Tibial nerve (tissue), 4 donors: Measurements from ENCODE around the gene MYO1A. TPM values are rescaled to one million over a fixed set of nuclear protein-coding genes. Genes with fewer than 3 reads are reported as not detected.
A peak's percentile ranks its signal among the peaks of the same experiment; 100 is the strongest.

Experiments used
- DNase-seq, 2 donors: peaks; one replicate each; pipeline ENCODE4 v3.0.0-alpha.2; 2019; ENCODE audit warnings: low spot score in 2 of 2
- H3K27ac ChIP-seq, 4 donors: fragments of 200-600 bp; sonication (generic) in 3 of 4; one replicate each; pipeline ENCODE4 v1.5.1; 2017 to 2019; ENCODE audit warnings: mild to moderate bottlenecking in 1 of 4
- H3K27me3 ChIP-seq, 2 donors: fragments of 200-600 bp; sonication (generic) in 1 of 2; one replicate each; pipeline versions ENCODE4 v1.5.1 to v1.6.0; 2017 to 2019
- H3K36me3 ChIP-seq, 3 donors: fragments of 200-600 bp; sonication (generic); one replicate each; pipeline ENCODE4 v1.5.1; 2018 to 2019
- H3K4me1 ChIP-seq, 4 donors: fragments of 200-600 bp; sonication (generic) in 3 of 4; one replicate each; pipeline ENCODE4 v1.5.1; 2017 to 2019
- H3K4me3 ChIP-seq, 4 donors: fragments of 200-600 bp; sonication (generic) in 3 of 4; one replicate each; pipeline ENCODE4 v1.5.1; 2017 to 2019; ENCODE audit warnings: mild to moderate bottlenecking in 1 of 4, moderate library complexity in 1 of 4
- H3K9me3 ChIP-seq, 4 donors: fragments of 200-600 bp; sonication (generic) in 3 of 4; one replicate each; pipeline ENCODE4 v1.5.1; 2017 to 2019
- CTCF ChIP-seq, 5 experiments: fragments of 200-600 bp in 3 of 5; fragments of 450-650 bp in 2 of 5; sonication (generic) in 3 of 5; IDR thresholded peaks; one replicate each; pipeline ENCODE4 v1.5.1; 2016 to 2019; ENCODE audit warnings: antibody characterized with exemption in 5 of 5, mild to moderate bottlenecking in 3 of 5, moderate library complexity in 2 of 5
- EP300 ChIP-seq, 2 donors: sonication (generic); formaldehyde crosslinking; IDR thresholded peaks; one replicate each; pipeline ENCODE4 v1.6.1; 2017; ENCODE audit warnings: antibody characterized with exemption in 2 of 2, mild to moderate bottlenecking in 1 of 2
- POLR2A ChIP-seq, 2 donors: fragments of 450-650 bp; IDR thresholded peaks; one replicate each; pipeline ENCODE4 v1.6.1; 2017; ENCODE audit warnings: antibody characterized with exemption in 2 of 2, mild to moderate bottlenecking in 2 of 2, moderate library complexity in 2 of 2
- WGBS, 2 donors: methylation state at CpG; one replicate each; pipeline ENCODE4 v1.1.5; 2018; 5-methylcytosine and 5-hydroxymethylcytosine counted together
- total RNA-seq, 4 donors: library from RNA; depleted of rRNA; stranded (reverse); fragments of >200 nt; gene quantifications; one replicate each; pipeline ENCODE4 v1.1.0, GENCODE V29; 2016

Gene MYO1A
- total RNA-seq, 4 donors from 2014 or later: 0.30 to 0.59 TPM; not detected in 2

- DNase-seq: no peak
- peak overlapping the region in 3 of 4 donors; percentile 58 to 84 (median 76) for H3K27ac ChIP-seq
- H3K36me3 ChIP-seq: peaks cover 0 to 29% (median 0%) of the 10 kb centered on the region in 3 donors
- no peaks in the 10 kb centered on the region for H3K9me3 ChIP-seq
- H3K4me3 ChIP-seq: peak overlapping the region in 3 of 4 donors; percentile 33 to 90 (median 80)
- H3K27me3 ChIP-seq: no peaks in the 10 kb centered on the region
- WGBS, 2 donors: 56 to 63% methylated on average over 10 of the region's 10 CpGs
- H3K4me1 ChIP-seq: peaks cover 0 to 40% (median 16%) of the 10 kb centered on the region in 4 donors
- no peak for TF ChIP-seq CTCF (IDR thresholded peaks at IDR 0.05)
Observed at GRCh38 chr12:57006809-57007475, 43.0 kb downstream of the MYO1A start.

GRCh38 chr12:57005980-57006808, 43.7 kb downstream of the MYO1A start, which contains the start of gene ZBTB39:
Gene ZBTB39, minus strand, starts transcription at chr12:57006546. Its CDS starts 1,629 bp downstream, at chr12:57004917.
- H3K4me1 ChIP-seq: peaks cover 0 to 47% (median 19%) of the 10 kb centered on the region in 4 donors
- no peak for DNase-seq
- peak within 1 kb of the TSS; percentile 80 to 97 (median 92) for H3K4me3 ChIP-seq
- no peaks in the 10 kb centered on the region for H3K9me3 ChIP-seq
- no peaks in the 10 kb centered on the region for H3K27me3 ChIP-seq
- H3K36me3 ChIP-seq: peaks cover 0 to 36% (median 0%) of the 10 kb centered on the region in 3 donors
- WGBS, 2 donors: 1% methylated on average over 24 to 38 of the region's 94 CpGs
- TF ChIP-seq CTCF (IDR thresholded peaks at IDR 0.05) (peak; percentile 58 to 84 (median 64)), EP300 (IDR thresholded peaks at IDR 0.05) (no peak)
- H3K27ac ChIP-seq: peak within 1 kb of the TSS; percentile 19 to 90 (median 85)

- WGBS, 2 donors: 77 to 82% methylated on average over 3 to 6 of the region's 6 CpGs
- peaks cover 0 to 49% (median 20%) of the 10 kb centered on the region in 4 donors for H3K4me1 ChIP-seq
- peaks cover 0 to 50% (median 0%) of the 10 kb centered on the region in 3 donors for H3K36me3 ChIP-seq
- H3K9me3 ChIP-seq: no peaks in the 10 kb centered on the region
- no peaks in the 10 kb centered on the region for H3K27me3 ChIP-seq
- DNase-seq: no peak
- H3K4me3 ChIP-seq: no peak overlapping the region
- H3K27ac ChIP-seq: no peak overlapping the region
- TF ChIP-seq EP300 (IDR thresholded peaks at IDR 0.05) (no peak), POLR2A (IDR thresholded peaks at IDR 0.05) (no peak), CTCF (IDR thresholded peaks at IDR 0.05) (no peak)
Observed at GRCh38 chr12:57004651-57005050, 45.3 kb downstream of the MYO1A start.

- no peak for TF ChIP-seq EP300 (IDR thresholded peaks at IDR 0.05)
- TF ChIP-seq CTCF (IDR thresholded peaks at IDR 0.05): no peak
- TF ChIP-seq POLR2A (IDR thresholded peaks at IDR 0.05): no peak
- no peak overlapping the region for H3K4me3 ChIP-seq
- H3K27ac ChIP-seq: no peak overlapping the region
- H3K9me3 ChIP-seq: no peaks in the 10 kb centered on the region
- WGBS, 2 donors: 89 to 90% methylated on average over 13 of the region's 13 CpGs
- H3K36me3 ChIP-seq: peaks cover 0 to 58% (median 0%) of the 10 kb centered on the region in 3 donors
- peaks cover 0 to 50% (median 21%) of the 10 kb centered on the region in 4 donors for H3K4me1 ChIP-seq
- H3K27me3 ChIP-seq: no peaks in the 10 kb centered on the region
- no peak for DNase-seq
Observed at GRCh38 chr12:57003395-57003794, 46.5 kb downstream of the MYO1A start.
